22Rv1 (cell line): Measurements from ENCODE around the gene ALG1.

ENCODE experiments used
- H3K27ac ChIP-seq: fragments of 450-650 bp; 2 replicates; pipeline ENCODE4 v1.5.1; 2017
- CTCF ChIP-seq: fragments of 450-650 bp; IDR thresholded peaks from 2 replicates; pipeline ENCODE4 v1.5.1; 2017; ENCODE audit warnings: mild to moderate bottlenecking
- ZFX ChIP-seq: fragments of 450-650 bp; IDR thresholded peaks from 2 replicates; pipeline ENCODE4 v1.6.1; 2017; ENCODE audit warnings: antibody characterized with exemption, borderline replicate concordance

Gene ALG1

DNA sequence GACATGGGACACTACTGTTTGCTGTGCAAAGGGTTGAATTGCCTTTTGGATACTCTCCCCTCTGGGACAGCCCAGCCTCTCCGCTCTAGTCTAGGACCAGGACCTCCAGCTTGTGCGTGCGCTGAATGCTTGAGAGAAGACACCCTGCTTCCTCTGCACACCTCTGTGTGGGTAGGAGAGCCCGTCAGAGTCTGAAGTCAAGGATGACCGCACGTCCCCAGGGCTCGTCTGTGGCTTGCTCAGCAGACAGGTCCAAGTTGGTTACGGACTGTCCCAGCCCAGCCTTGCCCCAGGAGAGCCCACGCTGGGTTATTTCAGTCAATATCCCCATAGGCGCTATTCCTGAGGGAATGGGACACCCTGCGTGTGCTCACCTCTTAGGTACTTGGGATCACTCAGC, 9.6 kb upstream of the ALG1 start:
- H3K27ac ChIP-seq: no peak overlapping the region
- TF ChIP-seq CTCF: no peak
- TF ChIP-seq ZFX: no peak

- TF ChIP-seq CTCF (0 out of 2 replicates have a peak, but pooled peaks have one; percentile 12), ZFX (no peak)
- H3K27ac ChIP-seq: no peak overlapping the region
Measured at GRCh38 chr16:5062790-5063765, 8.6 kb upstream of the ALG1 start.

- TF ChIP-seq CTCF (no peak), ZFX (no peak)
- H3K27ac ChIP-seq: no peak overlapping the region
Measured at GRCh38 chr16:5064915-5065314, 6.7 kb upstream of the ALG1 start.

DNA sequence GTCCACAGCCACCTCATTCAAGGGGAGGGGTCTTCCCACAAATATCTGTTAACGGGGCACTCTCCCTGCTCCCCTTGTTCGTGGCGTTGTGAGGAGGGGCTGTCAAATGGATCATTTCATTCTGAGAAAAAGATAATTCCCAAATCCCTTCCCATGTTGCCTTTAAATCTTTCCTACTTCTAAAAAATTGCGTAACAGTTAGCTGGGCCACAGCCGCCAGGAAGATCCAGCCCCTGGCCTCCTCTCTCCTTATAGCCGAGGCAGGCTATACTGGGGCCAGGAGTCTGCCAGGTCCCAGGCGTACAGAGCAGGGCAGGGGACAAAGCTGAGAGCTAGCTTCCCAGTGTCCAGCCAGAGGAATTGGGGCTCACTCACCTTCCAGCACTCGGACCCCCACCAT, 6.3 kb upstream of the ALG1 start:
- TF ChIP-seq ZFX (no peak), CTCF (no peak)
- no peak overlapping the region for H3K27ac ChIP-seq

DNA sequence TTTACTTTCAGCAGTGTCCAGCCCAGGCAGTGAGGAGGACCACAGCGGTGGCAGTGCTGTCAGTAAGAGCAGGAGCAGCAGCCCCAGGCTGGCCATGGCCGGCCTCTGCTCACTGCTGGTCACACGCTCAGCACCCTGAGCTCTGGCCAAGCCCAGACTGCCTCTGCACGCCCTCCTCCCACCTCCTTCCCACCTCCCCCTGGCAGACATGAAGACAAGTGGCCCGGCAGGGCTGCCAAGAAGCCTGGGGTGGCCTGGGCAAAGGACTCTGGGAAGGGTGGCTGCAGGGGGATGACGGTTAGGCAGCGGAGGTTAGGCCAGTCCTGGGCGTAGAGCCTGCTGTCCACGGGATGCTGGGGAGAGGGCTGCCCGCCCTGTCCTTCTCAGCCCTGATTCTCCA, 5.8 kb upstream of the ALG1 start, which contains the start of gene C16orf89:
Gene C16orf89, minus strand, starts transcription at position 144 of the 400 bp plus-strand sequence. Its CDS starts 48 bp downstream, at position 96.
- H3K27ac ChIP-seq: no peak within 1 kb of the TSS
- TF ChIP-seq ZFX (no peak), CTCF (no peak)

GRCh38 chr16:5066511-5066910, 5.1 kb upstream of the ALG1 start:
- no peak overlapping the region for H3K27ac ChIP-seq
- no peak for TF ChIP-seq CTCF

DNA sequence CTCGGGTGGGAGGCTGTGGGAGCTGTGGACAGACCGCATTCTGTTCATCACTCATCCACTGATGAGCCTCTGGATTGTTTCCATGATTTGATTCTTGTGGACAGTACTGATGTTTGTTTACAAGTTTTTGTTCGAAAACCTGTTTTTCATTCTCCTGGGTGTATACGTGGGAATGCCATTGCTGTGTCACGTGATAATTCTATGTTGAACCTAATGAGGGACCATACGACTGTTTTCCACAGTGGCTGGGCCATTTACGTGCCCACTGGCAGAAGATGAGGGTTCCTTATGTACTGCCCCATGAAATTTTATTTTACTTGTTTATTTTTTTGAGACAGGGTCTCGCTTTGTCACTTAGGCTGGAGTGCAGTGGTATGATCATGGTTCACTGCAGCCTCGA, 2.6 kb upstream of the ALG1 start:
- no peak for TF ChIP-seq CTCF
- no peak for TF ChIP-seq ZFX
- H3K27ac ChIP-seq: no peak overlapping the region
